A673 (cell line): ENCODE measurements around the gene TTC38.

Experiments used
- CTCF ChIP-seq: fragments of 300-800, 200-600 bp; sonication (generic); conservative IDR thresholded peaks from 2 replicates; pipeline ENCODE4 v1.5.1; 2017; ENCODE audit warnings: low read depth, mild to moderate bottlenecking, antibody characterized with exemption, low read length, moderate library complexity, mixed read lengths
- EZH2 ChIP-seq: fragments of 200-600 bp; sonication (generic); IDR thresholded peaks from 2 replicates; pipeline ENCODE4 v1.6.1; 2017; ENCODE audit warnings: borderline replicate concordance, low read depth, mild to moderate bottlenecking, mixed read lengths, antibody characterized with exemption, low read length; ENCODE audit not compliant: poor library complexity, severe bottlenecking

GRCh38 chr22:46308283-46308988, 40.6 kb downstream of the TTC38 start:
- no peak for TF ChIP-seq EZH2
- TF ChIP-seq CTCF = no peak
